Ovary (tissue), 9 donors: ENCODE results near the gene BATF3. TPM values are rescaled to one million over a fixed set of nuclear protein-coding genes. Genes with fewer than 3 reads are reported as not detected.
"Not testable (repeated sequence)": the region's sequence is repeated elsewhere in the genome, so short reads cannot be mapped to it uniquely, and the experiment has no call there.

Experiments
- DNase-seq, 5 donors: peaks; one replicate each; pipeline ENCODE4 v3.0.0-alpha.2; 2019 to 2020
- H3K27ac ChIP-seq, 2 donors: fragments of 200-600 bp; one replicate each; pipeline versions ENCODE4 v1.5.1 to v1.8.0; 2019 to 2022
- H3K27me3 ChIP-seq: fragments of 200-600 bp; one replicate; pipeline ENCODE4 v1.8.0; 2022
- H3K36me3 ChIP-seq: fragments of 200-600 bp; sonication (generic); one replicate; pipeline ENCODE4 v1.5.1; 2019
- H3K4me1 ChIP-seq: one replicate; pipeline ENCODE4 v1.8.1; 2013; ENCODE audit warnings: mild to moderate bottlenecking, moderate library complexity; ENCODE audit not compliant: insufficient read depth
- H3K4me3 ChIP-seq: fragments of 200-600 bp; sonication (generic); one replicate; pipeline ENCODE4 v1.5.1; 2017
- H3K9me3 ChIP-seq, 2 donors: fragments of 200-600 bp in 1 of 2; sonication (generic) in 1 of 2; one replicate each; pipeline versions ENCODE4 v1.5.1 to v1.8.1; 2013 to 2019; ENCODE audit warnings: mild to moderate bottlenecking in 1 of 2, moderate library complexity in 1 of 2
- CTCF ChIP-seq, 3 donors: fragments of 450-650 bp in 2 of 3; fragments of 200-600 bp in 1 of 3; IDR thresholded peaks; one replicate each; pipeline versions ENCODE4 v1.5.1 to v1.8.0; 2016 to 2022; ENCODE audit warnings: antibody characterized with exemption in 3 of 3, mild to moderate bottlenecking in 1 of 3
- EP300 ChIP-seq: sonication (generic); formaldehyde crosslinking; IDR thresholded peaks from one replicate; pipeline ENCODE4 v1.6.1; 2017; ENCODE audit warnings: antibody characterized with exemption
- POLR2A ChIP-seq: fragments of 450-650 bp; IDR thresholded peaks from one replicate; pipeline ENCODE4 v1.6.1; 2017; ENCODE audit warnings: antibody characterized with exemption, mild to moderate bottlenecking, moderate library complexity
- WGBS, 3 donors: extraction: QIAGEN DNeasy Blood & Tissue Kit in 1 of 3; methylation state at CpG; one replicate each; pipeline versions ENCODE4 v1.1.5 to v1.1.7; 2013 to 2017; 5-methylcytosine and 5-hydroxymethylcytosine counted together
- intact Hi-C, 4 donors: fragments of 100-400 bp; cut with DNase I; formaldehyde crosslinking; loops; one replicate each; pipeline versions ENCODE4 v1.11.0 to v1.15.1; 2022 to 2023
- polyA plus RNA-seq, 2 donors: library from polyadenylated mRNA; stranded (reverse); fragments of 200-250 nt in 1 of 2; fragments of 350-450 nt in 1 of 2; fragmentation: Illumina TruSeq in 1 of 2; extraction: RNeasy Lipid Tissue Mini Kit (QIAGEN cat#74804) in 1 of 2; gene quantifications; one replicate each; pipeline ENCODE4 v1.2.3, GENCODE V29; 2013 to 2014
- total RNA-seq, 7 donors: library from RNA; depleted of rRNA in 2 of 7; stranded (reverse); fragments of >200 nt in 2 of 7; fragmentation: NEBNext Ultra II Directional in 3 of 7; extraction: Animal tissue kit (Norgen Biotek cat#: 25700) in 3 of 7; gene quantifications; one replicate each; pipeline versions ENCODE4 v1.1.0 to v1.2.4, GENCODE V29; 2016 to 2023
- donor health status: DM: no; HTN: no; CAD: no; lungs with moderate emphysema.
- donor health status: DM: no; HTN: no; CAD: no.
- donor health status: Bipolar disorder and iron deficiency.
- donor health status: DM: yes; HTN: yes; CAD: no.
- donor health status: DM: no; HTN: no; CAD: no.
- donor health status: DM: yes; HTN: yes; CAD: no.

Gene BATF3
- total and polyA plus RNA-seq, 9 donors, result 0.71 to 4.2 (median 1.1) TPM

- TF ChIP-seq CTCF (IDR thresholded peaks at IDR 0.05) (no peak), EP300 (no peak), POLR2A (no peak)
- H3K9me3 ChIP-seq, result no peaks in the 10 kb centered on the region
- intact Hi-C loops, result no loop called here
- H3K4me3 ChIP-seq, result no peak overlapping the region
- no peaks in the 10 kb centered on the region for H3K36me3 ChIP-seq
- H3K27ac ChIP-seq, result no peak overlapping the region
- DNase-seq, result no peak
- WGBS, 3 donors, result 82 to 97% (median 88%) methylated on average over 1 of the region's 1 CpG
- H3K27me3 ChIP-seq, result no peaks in the 10 kb centered on the region
- H3K4me1 ChIP-seq, result no peaks in the 10 kb centered on the region
Observed at GRCh38 chr1:212641956-212642355, 57.7 kb downstream of the BATF3 start.

- H3K9me3 ChIP-seq, result no peaks in the 10 kb centered on the region
- H3K27ac ChIP-seq, result no peak overlapping the region
- no peaks in the 10 kb centered on the region for H3K27me3 ChIP-seq
- DNase-seq, result no peak
- no peak overlapping the region for H3K4me3 ChIP-seq
- H3K36me3 ChIP-seq, result no peaks in the 10 kb centered on the region
- intact Hi-C loops, result no loop called here
- H3K4me1 ChIP-seq, result no peaks in the 10 kb centered on the region
- 92 to 97% (median 95%) methylated on average over 3 of the region's 3 CpGs for WGBS, 3 donors
- no peak for TF ChIP-seq CTCF (IDR thresholded peaks at IDR 0.05)
Observed at GRCh38 chr1:212640223-212640878, 59.3 kb downstream of the BATF3 start.

- WGBS, 3 donors, result 88 to 98% (median 89%) methylated on average over 2 of the region's 2 CpGs
- H3K27ac ChIP-seq, intact Hi-C loops, H3K4me3 ChIP-seq, H3K36me3 ChIP-seq, DNase-seq, H3K27me3 ChIP-seq, H3K9me3 ChIP-seq, H3K4me1 ChIP-seq: not testable (repeated sequence)
Observed at GRCh38 chr1:212639524-212639923, 60.1 kb downstream of the BATF3 start.

- Histone ChIP-seq H3K9me3 (no peaks in the 10 kb centered on the region), H3K27me3 (no peaks in the 10 kb centered on the region), H3K4me3 (no peak overlapping the region), H3K4me1 (no peaks in the 10 kb centered on the region), H3K36me3 (no peaks in the 10 kb centered on the region), H3K27ac (no peak overlapping the region)
- intact Hi-C loops, result no loop called here
- no peak for DNase-seq
- WGBS, 3 donors, result 16 to 32% (median 23%) methylated on average over 4 of the region's 4 CpGs
- TF ChIP-seq EP300 (no peak), CTCF (IDR thresholded peaks at IDR 0.05) (no peak), POLR2A (no peak)
Observed at GRCh38 chr1:212638492-212639151, 61.0 kb downstream of the BATF3 start.

GRCh38 chr1:212637902-212638301 lies 61.7 kb downstream of the BATF3 start:
- Histone ChIP-seq H3K36me3 (no peaks in the 10 kb centered on the region), H3K4me3 (no peak overlapping the region), H3K9me3 (no peaks in the 10 kb centered on the region), H3K27ac (no peak overlapping the region), H3K27me3 (no peaks in the 10 kb centered on the region), H3K4me1 (no peaks in the 10 kb centered on the region)
- DNase-seq, result no peak
- intact Hi-C loops, result no loop called here
- WGBS, 3 donors, result 51% methylated on average over 5 of the region's 5 CpGs
- TF ChIP-seq POLR2A, result no peak
- TF ChIP-seq CTCF (IDR thresholded peaks at IDR 0.05), result no peak
